AG09319 (cell line): Measurements from ENCODE around the gene EFHC2.

Experiments used
- DNase-seq: peaks from one replicate; pipeline ENCODE4 v3.0.0-alpha.2; 2010; ENCODE audit warnings: low read depth; ENCODE audit errors: extremely low read depth
- TF ChIP-seq, protein P1 (sequence below): IDR thresholded peaks from 2 replicates; pipeline ENCODE4 v1.5.1; 2011; ENCODE audit warnings: low read depth, mild to moderate bottlenecking, inconsistent platforms, low read length, moderate library complexity

The EFHC2 gene

GRCh38 chrX:44344194-44344593 is 722 bp upstream of the EFHC2 start:
- TF ChIP-seq, protein P1, sequence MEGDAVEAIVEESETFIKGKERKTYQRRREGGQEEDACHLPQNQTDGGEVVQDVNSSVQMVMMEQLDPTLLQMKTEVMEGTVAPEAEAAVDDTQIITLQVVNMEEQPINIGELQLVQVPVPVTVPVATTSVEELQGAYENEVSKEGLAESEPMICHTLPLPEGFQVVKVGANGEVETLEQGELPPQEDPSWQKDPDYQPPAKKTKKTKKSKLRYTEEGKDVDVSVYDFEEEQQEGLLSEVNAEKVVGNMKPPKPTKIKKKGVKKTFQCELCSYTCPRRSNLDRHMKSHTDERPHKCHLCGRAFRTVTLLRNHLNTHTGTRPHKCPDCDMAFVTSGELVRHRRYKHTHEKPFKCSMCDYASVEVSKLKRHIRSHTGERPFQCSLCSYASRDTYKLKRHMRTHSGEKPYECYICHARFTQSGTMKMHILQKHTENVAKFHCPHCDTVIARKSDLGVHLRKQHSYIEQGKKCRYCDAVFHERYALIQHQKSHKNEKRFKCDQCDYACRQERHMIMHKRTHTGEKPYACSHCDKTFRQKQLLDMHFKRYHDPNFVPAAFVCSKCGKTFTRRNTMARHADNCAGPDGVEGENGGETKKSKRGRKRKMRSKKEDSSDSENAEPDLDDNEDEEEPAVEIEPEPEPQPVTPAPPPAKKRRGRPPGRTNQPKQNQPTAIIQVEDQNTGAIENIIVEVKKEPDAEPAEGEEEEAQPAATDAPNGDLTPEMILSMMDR: no peak
- no peak for DNase-seq

DNA sequence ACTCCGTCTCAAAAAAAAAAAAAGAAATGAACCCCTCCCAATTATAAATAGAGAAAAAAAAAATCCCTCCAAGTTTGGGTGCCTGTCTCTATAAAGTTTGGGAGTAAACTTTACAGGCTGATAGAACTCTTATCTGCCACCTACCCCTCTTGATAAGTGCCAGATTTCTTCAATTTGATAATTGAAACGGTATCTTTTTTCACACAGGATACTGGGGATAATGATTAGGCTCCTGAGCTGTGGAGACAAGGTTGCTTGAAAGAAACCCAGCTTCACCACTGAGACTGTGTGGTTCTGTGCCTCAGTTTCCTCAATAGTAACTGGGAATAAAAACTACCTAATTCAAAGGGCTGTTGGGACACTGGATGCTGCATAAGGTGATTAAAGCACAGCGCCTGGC is 606 bp downstream of the EFHC2 start:
- TF ChIP-seq, protein P1: no peak
- no peak for DNase-seq

DNA sequence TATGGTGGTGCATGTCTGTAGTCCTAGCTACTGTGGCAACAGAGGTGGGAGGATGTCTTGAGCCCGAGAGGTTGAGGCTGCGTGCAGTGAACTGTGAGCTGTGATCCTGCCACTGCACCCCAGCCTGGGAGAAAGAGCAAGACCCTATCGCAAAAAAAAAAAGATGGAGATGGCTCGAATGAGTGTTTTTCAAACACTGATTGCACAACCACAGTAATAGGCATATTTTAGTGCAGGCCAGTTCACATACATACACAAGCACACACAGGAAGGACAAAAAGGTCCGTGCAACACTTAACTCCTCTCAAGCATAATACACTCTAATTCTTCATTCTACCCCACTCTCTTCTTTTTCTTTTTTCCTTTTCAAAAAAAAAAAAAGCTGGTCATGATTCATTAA is 5.1 kb downstream of the EFHC2 start:
- no peak for DNase-seq
- TF ChIP-seq, protein P1: no peak

DNA sequence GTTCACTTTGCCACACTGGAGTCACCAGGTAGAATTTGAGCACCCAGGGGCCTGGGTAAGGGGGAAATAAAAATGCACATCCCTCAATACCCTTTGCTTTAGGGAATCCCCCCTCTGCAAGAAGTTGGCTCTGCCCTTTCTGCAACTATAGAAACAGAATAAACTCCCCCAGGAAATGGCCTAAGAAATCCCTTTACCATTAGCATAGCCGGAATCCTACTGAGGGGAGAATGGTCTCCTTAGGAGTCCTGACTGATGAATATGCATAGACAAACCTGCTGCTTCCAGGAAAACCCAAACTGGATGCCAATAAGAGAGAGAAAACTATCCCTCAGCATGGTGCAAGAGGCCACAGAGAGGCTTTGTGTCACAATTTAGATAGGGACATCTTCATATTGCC is 11.0 kb downstream of the EFHC2 start:
- no peak for DNase-seq
- TF ChIP-seq, protein P1: no peak

GRCh38 chrX:44330227-44330626 is 13.2 kb downstream of the EFHC2 start:
- DNase-seq: no peak
- TF ChIP-seq, protein P1: no peak

DNA sequence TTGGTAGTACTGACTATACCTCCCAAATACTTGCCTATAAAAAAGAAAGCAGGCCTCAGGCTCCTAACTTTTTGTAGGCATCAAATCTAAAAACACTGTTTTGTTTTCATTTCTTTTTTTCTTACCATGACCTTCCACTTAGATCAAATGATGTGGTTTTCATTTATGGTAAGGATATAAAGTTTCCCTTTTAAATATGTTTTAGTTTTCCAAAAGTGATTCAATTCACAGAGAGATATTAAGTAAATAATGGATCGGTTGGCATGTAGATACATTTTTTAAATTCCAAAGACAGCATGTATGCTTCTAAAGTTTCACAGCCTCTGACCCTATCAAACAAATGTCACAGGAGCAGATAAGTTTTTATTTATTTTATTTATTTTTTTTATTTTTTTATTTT is 23.9 kb downstream of the EFHC2 start:
- TF ChIP-seq, protein P1: no peak

DNA sequence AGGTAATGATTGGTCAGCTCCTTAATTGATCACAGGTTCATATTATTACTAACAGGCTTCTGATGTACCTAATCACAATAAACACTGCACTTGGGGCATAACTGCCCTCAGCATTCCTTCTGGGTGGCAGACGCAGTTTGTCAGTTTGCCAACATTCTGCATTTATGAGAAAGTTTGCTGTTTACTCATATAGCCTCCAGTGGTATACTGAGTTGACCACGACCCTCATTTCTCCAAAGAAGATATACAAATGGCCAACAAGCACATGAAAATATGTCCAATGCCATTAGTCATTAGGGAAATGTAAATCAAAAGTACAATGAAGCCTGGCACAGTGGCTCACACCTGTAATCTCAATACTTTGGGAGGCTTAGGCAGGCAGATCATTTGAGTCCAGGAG is 26.3 kb downstream of the EFHC2 start:
- DNase-seq: no peak

More for the DNA sequence above, 23.9 kb downstream of the EFHC2 start:
- DNase-seq: no peak

More for the DNA sequence above, 26.3 kb downstream of the EFHC2 start:
- TF ChIP-seq, protein P1: no peak
